Natural killer cell treated with Interleukin-12 subunit alpha and Interleukin-12 subunit beta and Interleukin-15 and Interleukin-18, amount 100 ng/mL, for 72 hours (primary cell): ENCODE results near the gene USP28. TPM values are rescaled to one million over a fixed set of nuclear protein-coding genes. Genes with fewer than 3 reads are reported as not detected.
A peak's percentile ranks its signal among the peaks of the same experiment; 100 is the strongest.
"Not testable (repeated sequence)": the region's sequence is repeated elsewhere in the genome, so short reads cannot be mapped to it uniquely, and the experiment has no call there.

Experiments
- ATAC-seq, 2 donors: fragments of 150-1000 bp; cut with Tn5 transposase in 1 of 2; sonication (Bioruptor Pico), chemical (Tn5 transposase) in 1 of 2; 2 replicates each; pipeline ENCODE4 v1.10.0; 2021
- DNase-seq: peaks from one replicate; pipeline ENCODE4 v3.0.0; 2022; ENCODE audit warnings: low spot score
- H3K27ac Mint-ChIP-seq, 2 donors: 1 replicate in 1 of 2; 2 replicates in 1 of 2; pipeline ENCODE4 v1.8.0; 2022; ENCODE audit warnings: mixed read lengths in 2 of 2, mild to moderate bottlenecking in 1 of 2, moderate library complexity in 1 of 2
- H3K27me3 Mint-ChIP-seq, 2 donors: 1 replicate in 1 of 2; 2 replicates in 1 of 2; pipeline ENCODE4 v1.8.0; 2022; ENCODE audit warnings: mixed read lengths in 2 of 2
- H3K36me3 Mint-ChIP-seq: one replicate; pipeline ENCODE4 v1.8.0; 2022; ENCODE audit warnings: mixed read lengths
- H3K4me1 Mint-ChIP-seq, 2 donors: 1 replicate in 1 of 2; 2 replicates in 1 of 2; pipeline ENCODE4 v1.8.0; 2022; ENCODE audit warnings: low read depth in 2 of 2, mixed read lengths in 2 of 2, mild to moderate bottlenecking in 1 of 2
- H3K4me3 Mint-ChIP-seq: one replicate; pipeline ENCODE4 v1.8.0; 2022; ENCODE audit warnings: mixed read lengths
- H3K9me3 Mint-ChIP-seq: 2 replicates; pipeline ENCODE4 v1.8.0; 2022; ENCODE audit warnings: mixed read lengths
- total RNA-seq, 2 donors: library from RNA; stranded (reverse); gene quantifications; one replicate each; pipeline ENCODE4 v1.2.3, GENCODE V29; 2022

The USP28 gene, protein sequence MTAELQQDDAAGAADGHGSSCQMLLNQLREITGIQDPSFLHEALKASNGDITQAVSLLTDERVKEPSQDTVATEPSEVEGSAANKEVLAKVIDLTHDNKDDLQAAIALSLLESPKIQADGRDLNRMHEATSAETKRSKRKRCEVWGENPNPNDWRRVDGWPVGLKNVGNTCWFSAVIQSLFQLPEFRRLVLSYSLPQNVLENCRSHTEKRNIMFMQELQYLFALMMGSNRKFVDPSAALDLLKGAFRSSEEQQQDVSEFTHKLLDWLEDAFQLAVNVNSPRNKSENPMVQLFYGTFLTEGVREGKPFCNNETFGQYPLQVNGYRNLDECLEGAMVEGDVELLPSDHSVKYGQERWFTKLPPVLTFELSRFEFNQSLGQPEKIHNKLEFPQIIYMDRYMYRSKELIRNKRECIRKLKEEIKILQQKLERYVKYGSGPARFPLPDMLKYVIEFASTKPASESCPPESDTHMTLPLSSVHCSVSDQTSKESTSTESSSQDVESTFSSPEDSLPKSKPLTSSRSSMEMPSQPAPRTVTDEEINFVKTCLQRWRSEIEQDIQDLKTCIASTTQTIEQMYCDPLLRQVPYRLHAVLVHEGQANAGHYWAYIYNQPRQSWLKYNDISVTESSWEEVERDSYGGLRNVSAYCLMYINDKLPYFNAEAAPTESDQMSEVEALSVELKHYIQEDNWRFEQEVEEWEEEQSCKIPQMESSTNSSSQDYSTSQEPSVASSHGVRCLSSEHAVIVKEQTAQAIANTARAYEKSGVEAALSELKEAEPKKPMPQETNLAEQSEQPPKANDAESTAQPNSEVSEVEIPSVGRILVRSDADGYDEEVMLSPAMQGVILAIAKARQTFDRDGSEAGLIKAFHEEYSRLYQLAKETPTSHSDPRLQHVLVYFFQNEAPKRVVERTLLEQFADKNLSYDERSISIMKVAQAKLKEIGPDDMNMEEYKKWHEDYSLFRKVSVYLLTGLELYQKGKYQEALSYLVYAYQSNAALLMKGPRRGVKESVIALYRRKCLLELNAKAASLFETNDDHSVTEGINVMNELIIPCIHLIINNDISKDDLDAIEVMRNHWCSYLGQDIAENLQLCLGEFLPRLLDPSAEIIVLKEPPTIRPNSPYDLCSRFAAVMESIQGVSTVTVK
- total RNA-seq, result 10 to 100 TPM; 63.7 to 67.3 TPM

DNA sequence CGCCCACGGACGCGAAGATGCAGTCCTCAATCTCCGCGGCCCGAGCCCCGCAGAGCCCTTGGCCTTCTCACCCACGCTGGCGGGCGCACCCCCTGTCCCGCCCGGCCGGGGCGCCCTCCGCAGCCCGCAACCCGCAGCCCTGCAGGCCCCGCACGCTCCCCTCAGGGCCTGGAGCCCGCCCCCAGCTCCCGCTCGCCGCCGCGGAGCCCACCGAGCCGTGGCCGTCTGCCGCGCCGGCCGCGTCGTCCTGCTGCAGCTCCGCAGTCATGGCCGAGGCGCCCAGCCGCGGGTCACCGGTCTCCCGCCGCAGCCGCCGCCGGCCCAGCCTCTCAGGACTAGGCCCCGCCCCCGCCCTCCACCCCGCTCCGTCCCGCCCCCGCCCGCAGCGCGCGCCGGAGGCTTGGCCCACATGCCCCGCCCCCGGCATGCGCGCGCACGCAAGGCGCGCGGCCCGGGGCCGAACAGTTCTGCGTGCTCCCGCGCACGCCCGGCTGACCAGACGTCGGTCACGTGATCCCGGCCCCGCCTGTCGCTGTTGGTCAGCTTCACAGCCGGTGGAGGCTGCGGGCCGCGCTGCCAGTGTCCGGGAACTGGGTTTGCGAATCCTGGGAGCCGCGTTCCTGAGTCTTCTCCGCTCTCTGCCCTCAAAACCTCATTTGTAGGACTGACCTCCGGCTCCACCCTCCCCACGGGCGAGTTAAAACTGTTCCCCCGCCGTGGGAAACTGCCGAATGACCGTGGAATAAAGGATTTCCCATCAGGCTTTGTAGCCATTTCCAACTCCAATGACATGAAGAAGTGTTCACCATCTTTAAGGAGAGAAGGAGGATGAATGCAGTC lies at the start of gene USP28:
Gene USP28 (minus strand): TSS at position 339 of the 840 bp plus-strand sequence. CDS start 71 bp downstream, at position 268.
- Mint-ChIP-seq H3K27ac (peak within 1 kb of the TSS; percentile 91 to 98), H3K4me1 (peaks cover 53 to 55% of the 10 kb centered on the region in 2 donors), H3K36me3 (peaks cover 10% of the 10 kb centered on the region), H3K27me3 (no peaks in the 10 kb centered on the region), H3K4me3 (peak within 1 kb of the TSS; percentile 98), H3K9me3 (no peaks in the 10 kb centered on the region)
- DNase-seq (peak; percentile 97), ATAC-seq (peak; percentile 94)

GRCh38 chr11:113923572-113923971 lies 48.2 kb upstream of the USP28 start:
- Mint-ChIP-seq H3K27me3 (peaks cover 17 to 27% of the 10 kb centered on the region in 2 donors), H3K27ac (no peak overlapping the region), H3K9me3 (no peaks in the 10 kb centered on the region), H3K4me1 (no peaks in the 10 kb centered on the region), H3K4me3 (no peak overlapping the region), H3K36me3 (no peaks in the 10 kb centered on the region)
- ATAC-seq (no peak), DNase-seq (no peak)

DNA sequence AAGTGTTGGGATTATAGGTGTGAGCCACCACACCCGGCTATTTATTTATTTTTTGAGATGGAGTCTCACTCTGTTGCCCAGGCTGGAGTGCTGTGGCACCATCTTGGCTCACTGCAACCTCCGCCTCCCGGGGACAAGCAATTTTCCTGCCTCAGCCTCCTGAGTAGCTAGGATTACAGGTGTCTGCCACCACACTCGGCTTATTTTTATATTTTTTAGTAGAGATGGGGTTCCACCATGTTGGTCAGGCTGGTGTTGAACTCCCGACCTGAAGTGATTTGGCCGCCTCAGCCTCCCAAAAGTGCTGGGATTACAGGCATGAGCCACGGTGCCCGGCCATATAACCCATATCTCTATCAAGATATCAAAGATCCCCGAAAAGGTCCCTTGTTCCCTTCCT lies 36.1 kb upstream of the USP28 start:
- H3K9me3 Mint-ChIP-seq, H3K36me3 Mint-ChIP-seq, ATAC-seq, H3K27ac Mint-ChIP-seq, H3K4me3 Mint-ChIP-seq, DNase-seq: not testable (repeated sequence)
- Mint-ChIP-seq H3K27me3 (peaks cover 15 to 30% of the 10 kb centered on the region in 2 donors), H3K4me1 (peaks cover 0 to 10% of the 10 kb centered on the region in 2 donors)

GRCh38 chr11:113908098-113908497 lies 32.7 kb upstream of the USP28 start:
- ATAC-seq (no peak), DNase-seq (no peak)
- Mint-ChIP-seq H3K27ac (no peak overlapping the region), H3K4me3 (no peak overlapping the region), H3K9me3 (no peaks in the 10 kb centered on the region), H3K4me1 (peaks cover 0 to 10% of the 10 kb centered on the region in 2 donors), H3K27me3 (peaks cover 10 to 24% of the 10 kb centered on the region in 2 donors), H3K36me3 (no peaks in the 10 kb centered on the region)

DNA sequence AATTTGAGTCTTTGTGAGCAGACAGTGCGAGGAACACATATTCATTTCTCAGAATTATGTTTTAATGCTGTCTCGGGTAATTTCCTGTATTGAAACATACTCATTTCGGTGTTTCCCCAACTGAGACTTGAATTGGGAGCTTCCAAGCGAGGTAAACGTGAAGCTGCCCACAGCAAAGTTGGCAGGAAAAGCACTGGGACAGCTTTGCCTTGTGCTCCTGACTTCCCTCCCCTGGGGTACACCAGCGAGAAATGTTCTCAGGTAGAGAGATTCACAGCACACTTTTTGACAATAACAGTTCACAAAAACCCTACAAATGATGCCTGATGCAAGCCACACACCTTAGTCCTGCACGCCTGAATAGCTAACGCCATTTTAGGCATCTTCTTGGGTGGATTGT lies 32.3 kb upstream of the USP28 start:
- Mint-ChIP-seq H3K9me3 (no peaks in the 10 kb centered on the region), H3K27ac (peak overlapping the region; percentile 16 to 42), H3K36me3 (no peaks in the 10 kb centered on the region), H3K4me3 (peak overlapping the region; percentile 67), H3K27me3 (peaks cover 10 to 24% of the 10 kb centered on the region in 2 donors), H3K4me1 (peaks cover 0 to 10% of the 10 kb centered on the region in 2 donors)
- DNase-seq (no peak), ATAC-seq (peak in 1 of 2 donors; percentile 46)

GRCh38 chr11:113907152-113907551 lies 31.8 kb upstream of the USP28 start:
- peaks cover 0 to 10% of the 10 kb centered on the region in 2 donors for H3K4me1 Mint-ChIP-seq
- peaks cover 10 to 24% of the 10 kb centered on the region in 2 donors for H3K27me3 Mint-ChIP-seq
- peak in 1 of 2 donors; percentile 44 for ATAC-seq
- no peak for DNase-seq
- H3K27ac Mint-ChIP-seq, result peak overlapping the region; percentile 16 to 42
- H3K36me3 Mint-ChIP-seq, result no peaks in the 10 kb centered on the region
- peak overlapping the region; percentile 67 for H3K4me3 Mint-ChIP-seq
- no peaks in the 10 kb centered on the region for H3K9me3 Mint-ChIP-seq

- H3K4me3 Mint-ChIP-seq, result no peak overlapping the region
- peaks cover 0 to 10% of the 10 kb centered on the region in 2 donors for H3K4me1 Mint-ChIP-seq
- H3K9me3 Mint-ChIP-seq, result no peaks in the 10 kb centered on the region
- no peak overlapping the region for H3K27ac Mint-ChIP-seq
- peaks cover 9 to 19% of the 10 kb centered on the region in 2 donors for H3K27me3 Mint-ChIP-seq
- H3K36me3 Mint-ChIP-seq, result no peaks in the 10 kb centered on the region
- ATAC-seq, result no peak
- DNase-seq, result no peak
These were observed 31.1 kb upstream of the USP28 start for GRCh38 chr11:113906516-113906915.

DNA sequence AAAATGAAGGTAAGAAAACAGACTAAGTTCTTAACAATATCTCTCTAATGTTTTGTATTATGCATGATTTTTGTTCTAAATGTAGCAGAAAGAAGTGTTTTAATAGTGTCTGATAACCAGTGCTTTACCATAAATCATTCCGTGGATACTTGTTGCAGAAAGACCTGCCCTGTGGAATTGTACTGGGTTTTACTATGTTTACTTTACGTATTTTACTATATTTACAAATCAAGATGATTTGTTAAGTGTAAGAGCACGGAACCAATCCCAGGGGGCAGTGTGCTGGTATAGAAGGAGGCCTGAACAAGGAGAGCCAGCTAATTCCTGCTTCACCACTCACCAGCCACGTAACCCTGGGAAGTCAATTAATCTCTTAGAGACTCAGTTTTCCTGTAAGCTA lies 30.7 kb upstream of the USP28 start:
- H3K36me3 Mint-ChIP-seq, result no peaks in the 10 kb centered on the region
- no peak for DNase-seq
- H3K4me1 Mint-ChIP-seq, result peaks cover 0 to 10% of the 10 kb centered on the region in 2 donors
- H3K9me3 Mint-ChIP-seq, result no peaks in the 10 kb centered on the region
- H3K4me3 Mint-ChIP-seq, result no peak overlapping the region
- no peak for ATAC-seq
- H3K27me3 Mint-ChIP-seq, result peaks cover 11 to 19% of the 10 kb centered on the region in 2 donors
- H3K27ac Mint-ChIP-seq, result no peak overlapping the region

GRCh38 chr11:113904379-113905101 lies 29.2 kb upstream of the USP28 start, which contains the start of gene HTR3B:
Gene HTR3B, plus strand, starts transcription at chr11:113904796. Its CDS starts 138 bp downstream, at chr11:113904934.
- Mint-ChIP-seq H3K27me3 (peaks cover 15 to 17% of the 10 kb centered on the region in 2 donors), H3K9me3 (no peaks in the 10 kb centered on the region), H3K36me3 (no peaks in the 10 kb centered on the region), H3K4me1 (peaks cover 0 to 10% of the 10 kb centered on the region in 2 donors), H3K4me3 (no peak within 1 kb of the TSS), H3K27ac (no peak within 1 kb of the TSS)
- ATAC-seq (no peak), DNase-seq (no peak)

GRCh38 chr11:113901141-113901540 lies 25.8 kb upstream of the USP28 start:
- DNase-seq (no peak), ATAC-seq (no peak)
- Mint-ChIP-seq H3K9me3 (no peaks in the 10 kb centered on the region), H3K27me3 (peaks cover 0 to 12% of the 10 kb centered on the region in 2 donors), H3K36me3 (no peaks in the 10 kb centered on the region), H3K4me3 (no peak overlapping the region), H3K27ac (no peak overlapping the region), H3K4me1 (peaks cover 0 to 5% of the 10 kb centered on the region in 2 donors)

- DNase-seq (no peak), ATAC-seq (peak in 1 of 2 donors; percentile 68)
- Mint-ChIP-seq H3K4me3 (no peak overlapping the region), H3K27me3 (peaks cover 0 to 8% of the 10 kb centered on the region in 2 donors), H3K9me3 (no peaks in the 10 kb centered on the region), H3K36me3 (no peaks in the 10 kb centered on the region), H3K27ac (no peak overlapping the region), H3K4me1 (peaks cover 3 to 10% of the 10 kb centered on the region in 2 donors)
These were observed 20.9 kb upstream of the USP28 start for GRCh38 chr11:113896156-113896879.
